Smooth muscle cell (in vitro differentiated cells): ENCODE data around the gene PPP2R1B. TPM values are rescaled to one million over a fixed set of nuclear protein-coding genes. Genes with fewer than 3 reads are reported as not detected.

Experiments used
- DNase-seq: peaks from one replicate; lab custom pipeline; 2025; ENCODE audit not compliant: unreplicated experiment; lab: John Stamatoyannopoulos, UW
- H2AFZ ChIP-seq: fragments of 200-600 bp; sonication (generic); 2 replicates; pipeline ENCODE4 v1.6.0; 2016; ENCODE audit warnings: antibody characterized with exemption, low read depth, mild to moderate bottlenecking
- H3F3A ChIP-seq: fragments of 200-600 bp; sonication (generic); 2 replicates; pipeline ENCODE4 v1.6.0; 2017; ENCODE audit warnings: antibody characterized with exemption, low read depth
- H3K27ac ChIP-seq: fragments of 200-600 bp; sonication (generic); 2 replicates; pipeline ENCODE4 v1.5.1; 2016; ENCODE audit warnings: low read depth, mild to moderate bottlenecking
- H3K27me3 ChIP-seq: fragments of 200-600 bp; sonication (generic); 2 replicates; pipeline ENCODE4 v1.6.1; 2016; ENCODE audit warnings: low read depth, mild to moderate bottlenecking
- H3K36me3 ChIP-seq: fragments of 200-600 bp; sonication (generic); 2 replicates; pipeline ENCODE4 v1.5.1; 2016; ENCODE audit warnings: low read depth
- H3K4me1 ChIP-seq: fragments of 200-600 bp; sonication (generic); 2 replicates; pipeline ENCODE4 v1.5.1; 2016; ENCODE audit warnings: low read depth
- H3K4me2 ChIP-seq: fragments of 200-600 bp; sonication (generic); 2 replicates; pipeline ENCODE4 v1.6.0; 2016; ENCODE audit warnings: mild to moderate bottlenecking
- H3K4me3 ChIP-seq: fragments of 200-600 bp; sonication (generic); 2 replicates; pipeline ENCODE4 v1.5.1; 2016; ENCODE audit warnings: mild to moderate bottlenecking
- H3K79me2 ChIP-seq: fragments of 200-600 bp; sonication (generic); 2 replicates; pipeline ENCODE4 v1.6.0; 2016; ENCODE audit warnings: low read depth, mild to moderate bottlenecking
- H3K9ac ChIP-seq: fragments of 200-600 bp; sonication (generic); 2 replicates; pipeline ENCODE4 v1.6.0; 2016; ENCODE audit warnings: low read depth
- H3K9me3 ChIP-seq: fragments of 200-600 bp; sonication (generic); replicated peaks from 2 replicates; pipeline ENCODE4 v1.5.1; 2016; ENCODE audit warnings: low read depth
- H4K20me1 ChIP-seq: fragments of 200-600 bp; sonication (generic); 2 replicates; pipeline ENCODE4 v1.6.0; 2016; ENCODE audit warnings: low read depth
- CTCF ChIP-seq: fragments of 200-600 bp; sonication (generic); IDR thresholded peaks from 2 replicates; pipeline ENCODE4 v1.5.1; 2017; ENCODE audit warnings: borderline replicate concordance, mild to moderate bottlenecking, antibody characterized with exemption; ENCODE audit not compliant: insufficient read depth, poor library complexity, severe bottlenecking
- WGBS: methylation state at CpG from one replicate; pipeline ENCODE4 v1.1.7; 2016; ENCODE audit warnings: low lambda C conversion rate; 5-methylcytosine and 5-hydroxymethylcytosine counted together
- polyA plus RNA-seq: library from polyadenylated mRNA; unstranded; fragments of >200 nt; fragmentation: Nextera tagmentation; extraction: Ambion mirVana; gene quantifications from 2 replicates; pipeline ENCODE4 v1.2.1, GENCODE V29; 2016
- total RNA-seq: library from RNA; depleted of rRNA; stranded (reverse); fragments of >200 nt; gene quantifications from 2 replicates; pipeline ENCODE4 v1.2.3, GENCODE V29; 2014

PPP2R1B gene
- total and polyA plus RNA-seq, 2 experiments from 2014 or later, result 13.1 to 29.5 TPM

DNA sequence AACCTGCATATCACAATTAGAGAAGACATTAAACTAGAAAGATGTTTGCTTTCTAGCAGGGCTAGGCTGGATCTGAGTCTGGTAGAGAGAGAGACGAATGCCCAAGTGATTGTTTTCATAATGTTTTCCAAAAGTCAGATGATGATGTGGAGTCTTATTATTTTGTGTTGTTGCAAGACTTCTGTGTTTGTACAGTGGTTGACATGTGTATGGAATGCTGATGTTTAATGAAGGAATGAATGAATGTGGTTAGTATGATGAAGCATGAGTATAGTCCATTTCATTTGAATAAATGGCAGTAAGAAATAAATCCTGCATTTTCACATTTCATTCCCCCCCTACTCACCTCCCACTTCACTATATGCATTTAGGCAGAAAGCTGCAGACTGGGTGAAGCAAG lies 69.6 kb downstream of the PPP2R1B start:
- no peaks in the 10 kb centered on the region for H3K27me3 ChIP-seq
- no peak overlapping the region for H3K9ac ChIP-seq
- whole genome bisulfite sequencing, result 97% methylated on average over 1 of the region's 1 CpG
- no peaks in the 10 kb centered on the region for H3K9me3 ChIP-seq
- no peak overlapping the region for H3K4me3 ChIP-seq
- DNase-seq, result no peak
- no peak overlapping the region for H2AFZ ChIP-seq
- peaks cover 18% of the 10 kb centered on the region for H3K79me2 ChIP-seq
- peaks cover 56% of the 10 kb centered on the region for H4K20me1 ChIP-seq
- no peaks in the 10 kb centered on the region for H3K36me3 ChIP-seq
- no peaks in the 10 kb centered on the region for H3F3A ChIP-seq
- H3K27ac ChIP-seq, result no peak overlapping the region
- no peaks in the 10 kb centered on the region for H3K4me1 ChIP-seq
- TF ChIP-seq CTCF, result no peak
- H3K4me2 ChIP-seq, result no peak overlapping the region

DNA sequence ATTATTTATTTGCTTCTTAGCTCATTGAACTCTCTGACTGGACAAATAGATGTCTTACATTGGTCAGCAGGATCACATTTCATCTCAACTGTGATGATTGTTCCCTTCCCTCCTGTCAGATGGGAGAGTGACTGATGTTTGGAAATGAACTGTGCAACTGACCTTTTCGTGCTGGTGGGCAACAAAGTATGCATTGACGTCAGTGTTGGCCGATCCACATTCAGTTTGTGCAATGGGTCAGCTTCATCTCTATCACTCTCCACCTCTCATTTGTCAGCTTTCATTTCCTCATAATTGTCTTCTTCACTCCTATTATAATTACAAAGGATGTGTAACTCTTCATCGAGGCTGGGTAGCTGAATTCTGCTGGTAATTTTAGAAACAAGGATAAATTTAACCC lies 71.3 kb downstream of the PPP2R1B start:
- no peak overlapping the region for H3K4me3 ChIP-seq
- TF ChIP-seq CTCF, result no peak
- H3K36me3 ChIP-seq, result no peaks in the 10 kb centered on the region
- H3K4me1 ChIP-seq, result no peaks in the 10 kb centered on the region
- no peak overlapping the region for H3K27ac ChIP-seq
- H3F3A ChIP-seq, result no peaks in the 10 kb centered on the region
- H3K4me2 ChIP-seq, result no peak overlapping the region
- no peaks in the 10 kb centered on the region for H3K27me3 ChIP-seq
- 90% methylated on average over 4 of the region's 4 CpGs for WGBS
- H3K9ac ChIP-seq, result no peak overlapping the region
- no peak for DNase-seq
- no peak overlapping the region for H2AFZ ChIP-seq
- peaks cover 42% of the 10 kb centered on the region for H4K20me1 ChIP-seq
- no peaks in the 10 kb centered on the region for H3K9me3 ChIP-seq
- H3K79me2 ChIP-seq, result peaks cover 12% of the 10 kb centered on the region

- H3K4me2 ChIP-seq, result no peak overlapping the region
- no peak overlapping the region for H3K27ac ChIP-seq
- H3K4me1 ChIP-seq, result no peaks in the 10 kb centered on the region
- TF ChIP-seq CTCF, result no peak
- no peak overlapping the region for H2AFZ ChIP-seq
- H3K9me3 ChIP-seq, result no peaks in the 10 kb centered on the region
- no peak overlapping the region for H3K4me3 ChIP-seq
- no peaks in the 10 kb centered on the region for H3K27me3 ChIP-seq
- H3F3A ChIP-seq, result no peaks in the 10 kb centered on the region
- no peak for DNase-seq
- H4K20me1 ChIP-seq, result peaks cover 30% of the 10 kb centered on the region
- H3K9ac ChIP-seq, result no peak overlapping the region
- H3K36me3 ChIP-seq, result no peaks in the 10 kb centered on the region
- peaks cover 7% of the 10 kb centered on the region for H3K79me2 ChIP-seq
- 94% methylated on average over 6 of the region's 6 CpGs for WGBS
These were observed 72.8 kb downstream of the PPP2R1B start for GRCh38 chr11:111693224-111693937.

- Histone ChIP-seq H3K4me2 (no peak overlapping the region), H3K36me3 (no peaks in the 10 kb centered on the region), H4K20me1 (peaks cover 25% of the 10 kb centered on the region), H3K4me3 (no peak overlapping the region), H3F3A (no peaks in the 10 kb centered on the region), H2AFZ (no peak overlapping the region), H3K9ac (no peak overlapping the region), H3K4me1 (no peaks in the 10 kb centered on the region), H3K79me2 (peaks cover 7% of the 10 kb centered on the region), H3K27ac (no peak overlapping the region), H3K9me3 (no peaks in the 10 kb centered on the region), H3K27me3 (no peaks in the 10 kb centered on the region)
- TF ChIP-seq CTCF, result no peak
- 60% methylated on average over 3 of the region's 3 CpGs for WGBS
- DNase-seq, result no peak
These were observed 74.4 kb downstream of the PPP2R1B start for GRCh38 chr11:111691741-111692140.
